Stromal cell of bone marrow (primary cell): ENCODE results near the gene C1QTNF1.

Experiments
- DNase-seq: peaks from one replicate; pipeline ENCODE4 v3.0.0-alpha.2; 2012; ENCODE audit warnings: low read depth

Gene C1QTNF1

GRCh38 chr17:78993241-78993956, 30.6 kb upstream of the C1QTNF1 start:
- no peak for DNase-seq

- no peak for DNase-seq
These were observed 29.8 kb upstream of the C1QTNF1 start for GRCh38 chr17:78993981-78994671.

- DNase-seq = no peak
These were observed 28.8 kb upstream of the C1QTNF1 start for GRCh38 chr17:78995022-78995760.

GRCh38 chr17:78995761-78996451, 28.1 kb upstream of the C1QTNF1 start:
- no peak for DNase-seq

- DNase-seq = no peak
These were observed 27.2 kb upstream of the C1QTNF1 start for GRCh38 chr17:78996781-78997201.

GRCh38 chr17:78997231-78997741, 26.7 kb upstream of the C1QTNF1 start:
- DNase-seq = no peak

GRCh38 chr17:78997881-78998280, 26.1 kb upstream of the C1QTNF1 start:
- DNase-seq = no peak

- DNase-seq = no peak
These were observed 25.5 kb upstream of the C1QTNF1 start for GRCh38 chr17:78998311-78999055.

- DNase-seq = no peak
These were observed 24.8 kb upstream of the C1QTNF1 start for GRCh38 chr17:78999056-78999768.

- no peak for DNase-seq
These were observed 24.0 kb upstream of the C1QTNF1 start for GRCh38 chr17:78999947-79000395.

- DNase-seq = no peak
These were observed 23.4 kb upstream of the C1QTNF1 start for GRCh38 chr17:79000396-79001189.

- no peak for DNase-seq
These were observed 22.6 kb upstream of the C1QTNF1 start for GRCh38 chr17:79001190-79002020.

GRCh38 chr17:79002291-79002690, 21.7 kb upstream of the C1QTNF1 start:
- DNase-seq = no peak

GRCh38 chr17:79002796-79003593, 21.0 kb upstream of the C1QTNF1 start:
- DNase-seq = no peak

GRCh38 chr17:79003661-79004411, 20.1 kb upstream of the C1QTNF1 start:
- DNase-seq = no peak

GRCh38 chr17:79005063-79005861, 18.7 kb upstream of the C1QTNF1 start:
- no peak for DNase-seq
